HG02840 (cell line): ENCODE measurements around the gene PRPSAP1.
A peak's percentile ranks its signal among the peaks of the same experiment; 100 is the strongest.

ENCODE experiments used
- ATAC-seq: cut with Tn5 transposase; IDR thresholded peaks from one replicate; pipeline ENCODE4 v1.9.1; 2021; ENCODE audit warnings: mild to moderate bottlenecking, moderate library complexity, moderate number of reproducible peaks; ENCODE audit not compliant: unreplicated experiment, low FRiP score

PRPSAP1 gene

DNA sequence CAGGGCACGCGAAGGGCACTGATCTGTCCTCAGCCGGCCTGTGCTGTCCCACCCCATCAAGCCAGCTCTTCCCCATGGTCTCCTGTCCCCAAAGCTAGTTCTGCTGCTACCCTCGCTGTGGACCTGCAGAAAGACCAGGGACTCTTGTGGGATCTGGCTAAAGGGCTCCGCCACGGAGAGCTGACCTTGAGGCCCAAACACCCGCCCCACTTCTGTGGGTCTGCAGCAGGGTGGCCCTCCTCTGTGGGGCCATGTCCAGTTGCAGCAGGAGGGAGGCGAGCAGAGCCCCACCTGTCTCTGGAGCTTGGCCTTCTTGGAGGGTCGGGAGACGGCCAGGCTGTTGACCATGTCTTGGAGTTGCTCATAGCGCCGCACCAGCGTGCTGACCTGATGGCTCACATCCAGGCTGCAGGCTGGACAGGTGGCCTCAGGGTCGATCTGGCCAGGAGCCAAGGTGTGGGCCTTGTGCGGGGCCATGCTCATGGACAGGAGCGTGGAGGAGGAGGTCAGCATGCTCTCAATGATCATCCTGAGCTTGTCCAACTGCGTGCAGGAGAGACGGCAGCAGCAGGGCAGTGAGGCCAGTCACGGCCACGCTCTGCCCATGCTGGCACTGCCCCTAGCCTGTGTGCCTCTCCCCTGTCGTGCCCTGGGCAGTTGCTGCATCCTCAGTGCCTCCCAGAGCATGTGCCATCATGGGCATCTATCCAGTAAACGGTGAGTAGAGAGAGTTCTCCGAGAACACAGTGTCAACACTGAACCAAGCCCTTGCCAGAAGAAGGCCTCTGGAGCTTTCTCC lies 71.9 kb downstream of the PRPSAP1 start:
- ATAC-seq = no peak

DNA sequence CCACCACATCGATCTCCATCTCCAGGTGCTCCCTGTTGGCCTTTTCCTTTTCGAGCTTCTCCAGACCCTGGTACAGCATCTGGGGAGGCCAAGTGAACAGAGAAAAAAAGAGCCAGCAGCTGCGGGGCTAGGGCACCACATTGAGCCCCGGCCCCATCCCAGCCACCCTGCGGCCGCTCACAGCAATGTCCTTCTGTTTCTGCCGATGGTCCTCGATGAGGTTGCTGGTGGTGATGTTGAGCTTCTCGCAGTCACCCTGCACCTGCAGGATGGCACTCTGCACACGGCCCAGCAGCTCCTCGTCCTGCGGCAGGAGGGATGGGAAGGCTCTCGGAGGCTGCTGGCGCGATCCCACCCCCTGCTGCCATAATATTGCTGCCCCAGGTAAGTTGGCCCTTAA lies 73.1 kb downstream of the PRPSAP1 start:
- no peak for ATAC-seq

DNA sequence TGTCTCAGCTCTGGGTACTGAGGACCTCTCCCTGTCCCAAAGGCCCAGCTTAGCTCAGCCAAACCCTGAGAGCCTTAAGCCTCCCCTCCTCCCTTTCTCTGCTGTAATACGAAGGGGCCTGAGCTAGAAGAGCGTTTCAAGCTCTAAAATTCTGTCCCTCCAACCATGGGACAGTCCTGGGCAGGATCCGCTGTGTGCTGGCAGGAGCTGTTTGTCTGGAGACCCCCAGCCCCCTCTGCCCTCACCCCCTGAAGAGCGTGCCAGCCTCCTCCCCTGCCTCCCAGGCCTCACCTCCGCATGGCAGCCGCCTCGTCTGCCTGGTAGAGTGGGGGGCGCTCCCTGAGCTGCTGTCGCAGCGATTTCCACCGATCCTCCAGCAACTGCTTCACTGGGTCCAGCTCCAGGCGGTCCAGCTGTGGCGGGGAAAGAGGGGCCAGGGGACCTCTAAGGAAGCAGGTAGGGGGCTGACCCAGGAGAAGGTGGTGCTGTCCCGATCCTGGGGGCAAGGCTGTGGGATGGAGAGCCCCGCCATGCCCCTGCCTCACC lies 73.9 kb downstream of the PRPSAP1 start:
- no peak for ATAC-seq

DNA sequence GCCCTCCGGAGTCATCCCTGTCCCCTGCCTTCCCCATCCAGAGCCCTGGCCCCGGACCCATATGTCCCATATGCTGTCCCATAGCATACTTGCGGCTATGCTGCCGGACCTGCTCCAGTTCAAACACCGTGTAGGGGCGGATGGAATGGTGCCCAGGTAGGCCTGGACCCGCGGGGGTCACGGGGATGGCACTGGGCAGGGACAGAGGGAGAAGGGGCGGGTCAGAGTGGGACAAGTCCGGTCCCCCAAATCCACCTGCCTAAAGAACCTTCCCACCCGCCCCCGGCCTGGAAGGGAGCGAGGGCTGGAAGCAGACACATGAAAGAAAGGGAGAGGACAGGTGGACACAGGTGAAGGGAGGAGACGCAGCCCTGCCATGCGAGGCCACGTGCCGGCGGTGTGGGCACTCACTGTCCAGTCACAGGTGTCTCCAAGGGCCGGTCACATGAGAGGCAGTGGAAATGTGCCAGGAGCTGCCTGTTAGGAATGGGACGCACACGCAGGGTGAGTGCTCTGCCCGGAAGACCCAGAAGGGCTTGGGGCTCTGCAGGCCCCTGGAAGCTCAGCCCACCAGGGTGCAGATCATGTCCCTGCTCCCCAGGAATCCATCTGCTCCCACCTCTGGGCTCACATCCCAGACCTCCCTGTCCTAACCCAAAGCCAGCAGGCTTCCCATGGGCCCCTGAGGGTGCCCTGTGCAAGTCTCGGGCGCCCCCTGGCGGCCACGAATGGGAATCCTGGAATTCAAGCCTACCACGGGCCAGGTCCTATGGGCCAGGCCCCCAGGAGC lies 74.6 kb downstream of the PRPSAP1 start:
- no peak for ATAC-seq

DNA sequence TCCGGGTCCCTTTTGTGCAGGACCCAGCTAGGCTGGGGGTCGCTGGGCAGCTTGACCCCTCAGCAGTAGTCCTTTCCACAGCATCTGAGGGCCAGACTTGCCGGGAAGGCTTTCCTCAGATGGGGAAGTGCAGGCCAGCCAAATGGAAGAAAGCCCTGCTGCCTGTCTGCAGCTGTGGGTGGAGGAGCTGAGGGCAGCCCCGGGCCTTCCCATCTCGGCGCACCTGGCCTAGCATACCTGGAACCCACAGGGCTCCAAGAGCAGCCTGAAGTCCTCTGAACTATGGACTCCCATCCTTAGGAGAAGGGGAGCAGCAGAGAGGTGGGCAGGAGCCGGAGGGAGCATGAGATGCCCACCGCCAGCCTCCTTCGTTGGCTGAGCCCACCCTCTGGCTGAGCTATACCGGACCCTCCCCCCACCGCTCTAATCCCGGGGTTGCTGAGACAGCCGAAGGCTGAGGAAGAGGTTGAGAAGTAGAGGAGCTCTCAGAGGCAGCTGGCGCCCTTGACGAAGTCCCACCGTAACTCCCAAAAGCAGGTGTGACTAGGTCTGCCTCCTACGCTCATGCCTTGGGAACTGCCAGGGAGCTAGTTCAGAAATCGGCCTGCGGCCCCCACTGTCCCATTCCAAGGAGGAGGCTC lies 75.3 kb downstream of the PRPSAP1 start:
- ATAC-seq = no peak

DNA sequence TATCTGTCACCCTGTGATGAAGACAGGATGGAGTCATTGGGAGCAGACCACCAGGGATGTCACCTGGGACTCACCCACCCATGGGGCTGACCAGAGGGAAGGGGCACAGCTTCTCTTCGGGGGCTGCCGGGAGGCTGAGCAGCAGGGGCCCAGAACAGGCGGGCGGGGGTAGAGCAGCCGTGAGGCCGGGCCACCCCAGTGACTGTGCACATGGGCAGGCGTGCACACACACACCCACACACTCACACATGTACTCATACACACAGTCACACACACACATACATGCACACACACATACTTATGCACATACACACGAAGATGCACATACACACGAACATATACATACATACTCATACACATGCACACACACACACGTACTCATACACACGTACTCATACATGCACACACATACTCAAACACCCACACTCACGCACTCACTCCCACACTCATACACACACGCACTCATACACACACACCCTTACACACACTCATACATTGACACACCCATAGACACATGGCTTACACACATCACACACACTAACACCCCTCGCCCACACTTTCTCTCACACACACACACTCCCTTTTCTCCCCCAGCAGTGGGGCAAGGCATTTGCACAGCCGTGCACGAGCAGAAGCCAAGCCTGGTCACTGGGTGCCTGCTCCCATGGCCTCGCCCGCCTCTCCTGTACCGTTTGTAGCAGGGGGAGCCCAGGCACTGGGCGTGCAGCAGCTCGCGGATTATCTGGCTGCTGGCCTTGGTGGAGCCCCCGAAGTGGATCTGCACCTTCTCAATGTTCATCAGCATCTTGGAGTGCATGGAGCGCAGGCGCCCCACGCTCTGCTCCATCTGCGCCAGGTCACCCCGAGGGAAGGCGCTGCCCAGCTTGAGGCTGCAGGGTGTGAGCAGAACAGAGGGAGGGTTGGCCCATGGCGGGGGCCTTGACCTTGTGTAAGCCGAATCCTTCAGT lies 76.1 kb downstream of the PRPSAP1 start:
- no peak for ATAC-seq

DNA sequence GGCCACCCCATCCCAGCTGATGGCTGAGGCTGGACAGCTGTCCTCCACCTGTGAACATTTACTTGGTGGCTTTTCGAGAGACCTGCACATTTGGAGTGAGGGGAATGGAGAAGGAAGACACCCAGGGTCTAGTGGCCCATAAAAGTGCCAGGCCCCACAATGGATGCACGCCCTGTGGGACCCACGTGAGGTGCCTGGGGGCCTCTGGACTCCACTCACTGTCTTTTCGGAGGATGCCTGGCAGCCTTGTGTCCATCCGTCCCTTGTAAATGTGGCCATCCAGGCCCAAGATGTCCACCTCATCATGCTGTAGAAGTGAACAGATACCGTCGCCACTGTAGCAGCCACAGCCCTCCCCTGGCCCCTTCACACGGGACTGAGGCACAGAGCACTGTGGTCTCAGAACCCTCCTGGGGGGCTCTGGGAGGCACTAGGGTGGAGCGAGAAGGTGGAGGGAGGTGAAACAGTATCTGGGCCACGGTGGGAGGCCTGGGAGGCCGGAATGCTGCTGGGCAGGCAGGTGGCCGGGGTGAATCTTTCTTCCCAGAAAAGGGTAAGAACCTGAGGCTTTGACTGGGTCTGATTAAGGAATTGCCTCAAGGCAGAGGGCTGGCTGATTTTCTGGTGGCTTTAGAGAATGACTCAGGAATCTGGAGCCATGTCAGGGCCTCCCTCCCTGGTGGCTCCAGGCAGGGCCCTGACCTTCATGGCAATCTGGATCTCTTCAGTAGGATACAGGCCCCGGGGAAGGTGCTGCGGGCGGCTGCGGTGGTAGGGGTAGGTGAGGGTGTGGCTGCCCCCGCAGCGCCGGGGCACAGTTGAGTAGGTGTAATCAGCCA lies 77.0 kb downstream of the PRPSAP1 start:
- ATAC-seq = no peak

DNA sequence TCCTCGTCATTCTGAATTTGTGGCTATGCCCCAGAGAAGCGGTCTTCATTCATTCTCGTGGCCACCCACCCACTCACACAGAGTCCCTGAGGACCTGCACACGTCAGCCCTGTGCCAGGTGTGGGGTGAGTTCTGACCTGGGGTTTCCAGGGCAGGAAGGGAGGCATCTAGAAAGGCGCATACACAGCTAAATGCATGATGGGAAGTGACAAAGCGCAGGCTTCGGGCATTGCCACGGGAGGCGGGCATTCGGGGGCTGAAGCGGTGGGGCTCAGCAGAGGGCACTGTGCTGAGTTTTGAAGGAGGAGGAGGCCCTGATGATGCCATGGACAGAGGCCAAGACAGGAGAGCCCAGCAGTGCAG lies 77.7 kb downstream of the PRPSAP1 start:
- no peak for ATAC-seq

DNA sequence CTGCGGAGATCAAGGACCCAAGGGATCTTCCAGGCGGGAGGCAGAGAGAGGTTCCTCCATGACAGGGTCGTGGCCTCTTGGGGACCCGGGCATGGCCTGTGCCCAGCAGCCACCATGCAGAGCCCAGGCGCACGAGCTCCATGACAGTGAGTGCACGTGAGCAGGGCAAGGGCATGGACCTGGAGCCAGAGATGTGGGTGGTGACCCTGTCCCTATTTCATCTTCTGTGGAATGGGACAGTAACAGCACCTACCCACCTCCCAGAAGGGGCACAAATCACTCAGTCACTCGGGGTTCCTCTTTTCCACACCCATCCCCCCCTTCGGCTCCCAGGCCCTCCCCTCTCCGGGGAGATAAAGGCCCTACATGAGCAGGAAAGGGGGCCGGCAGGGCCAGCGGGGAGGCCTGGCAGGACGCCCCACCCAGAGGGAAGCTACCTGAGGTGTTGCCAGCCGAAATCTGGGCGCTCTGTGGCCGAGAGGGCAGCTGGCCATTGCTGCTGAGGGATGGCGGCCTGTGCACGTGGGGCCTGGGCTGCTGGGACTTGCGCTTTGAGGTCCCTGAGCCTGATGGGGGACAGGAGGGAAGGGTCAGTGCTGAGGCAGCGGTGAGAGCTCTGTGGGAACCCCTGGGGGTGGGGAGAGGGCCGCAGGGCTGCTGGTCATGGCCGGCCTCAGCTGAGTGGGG lies 78.2 kb downstream of the PRPSAP1 start:
- ATAC-seq = no peak

DNA sequence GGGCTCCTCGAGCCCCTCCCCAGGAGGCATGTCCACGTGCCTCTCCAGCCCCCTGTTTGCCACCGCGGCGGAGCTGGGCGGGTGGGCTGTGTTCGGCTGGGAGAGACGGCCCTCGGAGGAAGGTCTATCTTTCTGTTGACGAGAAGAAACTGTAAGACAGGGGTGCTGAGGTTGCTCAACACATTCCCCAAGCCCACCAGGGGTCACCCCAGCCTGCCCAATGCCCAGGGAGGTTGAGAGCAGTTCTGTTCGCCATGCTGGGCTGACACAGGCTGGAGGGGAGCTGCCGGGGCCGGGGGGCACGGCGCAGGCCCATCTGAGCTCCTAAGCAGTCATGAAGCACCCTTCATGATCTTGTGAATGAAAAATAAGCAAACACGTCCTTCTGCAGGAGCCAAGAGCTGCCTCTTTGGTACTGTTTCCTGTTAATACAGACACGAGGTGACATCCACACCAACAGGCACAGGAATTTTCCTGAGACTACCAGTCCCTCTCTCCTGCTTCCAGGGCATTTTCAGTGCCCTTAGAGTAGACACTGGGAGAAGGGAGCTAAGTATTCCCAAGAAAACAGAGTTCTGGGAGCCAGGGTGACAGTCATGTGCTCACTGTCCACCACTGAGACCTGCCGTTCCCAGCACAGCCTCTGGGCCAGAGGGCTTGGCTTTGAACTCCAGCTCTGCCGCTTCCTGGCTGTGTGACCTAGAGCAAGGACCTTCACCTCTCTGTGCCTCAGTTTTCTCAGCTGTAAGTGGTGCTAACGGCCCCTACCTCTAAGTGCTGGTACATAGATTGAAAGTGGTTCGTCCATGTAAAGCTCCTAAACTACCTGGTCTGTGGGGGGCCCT lies 79.4 kb downstream of the PRPSAP1 start:
- ATAC-seq = no peak

DNA sequence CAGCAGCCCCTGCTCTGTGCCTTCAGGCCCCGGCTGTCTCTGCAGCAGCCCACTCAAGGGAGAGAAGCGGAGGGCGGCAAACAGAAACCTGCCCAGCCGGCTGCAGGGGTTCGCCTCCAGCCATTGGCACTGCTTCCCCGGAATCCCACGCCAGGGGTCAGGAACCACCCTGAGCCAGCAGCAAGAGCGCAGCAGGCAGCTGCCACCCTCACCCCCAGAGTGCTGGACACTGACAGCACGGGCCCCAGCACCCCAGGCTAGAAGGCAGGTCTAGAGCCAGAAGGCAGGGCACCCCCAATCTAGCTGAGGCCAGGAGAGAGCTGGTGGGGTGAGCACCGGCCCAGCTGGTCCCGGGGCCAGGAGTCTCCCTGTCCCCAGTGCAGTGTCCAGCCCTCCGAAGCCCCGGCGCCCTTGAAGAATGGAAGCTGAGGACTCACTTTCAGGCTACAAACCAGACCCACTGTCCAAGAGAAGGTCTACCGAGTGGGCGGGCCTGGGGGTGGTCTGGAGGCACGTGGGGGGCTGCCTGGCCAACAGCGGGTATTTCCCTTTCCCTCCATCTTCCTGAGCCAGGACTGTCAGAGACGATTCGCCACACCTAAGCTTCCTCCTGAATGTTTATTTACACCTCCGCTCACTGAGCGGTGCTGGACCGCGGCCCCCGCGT lies 80.1 kb downstream of the PRPSAP1 start:
- ATAC-seq = no peak

DNA sequence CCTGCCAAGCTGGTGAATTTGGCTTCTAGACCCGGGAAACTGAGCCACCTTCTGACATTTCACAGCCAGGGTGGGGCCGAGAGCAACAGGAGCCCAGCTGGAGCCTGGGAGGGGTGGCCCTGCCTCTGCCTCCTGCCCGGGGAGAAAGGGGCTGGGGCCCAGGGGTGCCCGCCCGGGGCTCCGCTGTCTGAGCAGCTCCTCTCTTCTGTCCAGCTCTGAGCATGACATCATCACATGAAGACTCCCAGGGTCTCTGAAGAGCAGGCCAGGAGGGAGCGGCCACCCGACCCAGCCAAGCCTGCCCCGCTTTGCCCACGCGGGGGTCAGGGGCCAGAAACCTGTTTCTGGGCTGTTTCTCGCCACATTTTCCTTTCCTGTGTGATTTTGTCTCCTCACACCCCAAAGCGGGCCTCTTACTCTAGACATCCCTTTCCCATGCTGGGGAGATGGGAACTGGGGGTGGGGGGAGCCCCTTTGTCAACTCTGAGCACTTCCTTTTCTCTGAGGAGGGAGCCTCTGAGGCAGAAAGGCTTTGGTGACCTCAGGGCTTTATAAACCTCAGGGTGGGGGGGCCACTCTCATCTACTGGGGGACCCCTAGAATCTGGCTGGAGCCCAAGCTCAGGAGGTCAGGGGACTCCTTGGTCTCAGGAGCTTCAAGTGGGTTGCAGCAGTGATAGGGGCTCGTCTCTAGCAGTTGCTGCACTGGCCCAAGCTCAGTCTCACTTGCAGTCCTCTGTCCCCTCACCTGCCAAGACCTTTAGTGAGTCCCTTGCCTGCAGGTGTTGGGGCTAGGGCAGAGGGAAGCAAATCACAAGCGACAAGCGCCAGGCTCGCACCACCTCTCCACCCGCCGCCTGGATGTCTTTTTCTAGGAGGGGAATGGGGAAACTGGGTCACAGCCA lies 80.9 kb downstream of the PRPSAP1 start:
- ATAC-seq = peak; percentile 17

DNA sequence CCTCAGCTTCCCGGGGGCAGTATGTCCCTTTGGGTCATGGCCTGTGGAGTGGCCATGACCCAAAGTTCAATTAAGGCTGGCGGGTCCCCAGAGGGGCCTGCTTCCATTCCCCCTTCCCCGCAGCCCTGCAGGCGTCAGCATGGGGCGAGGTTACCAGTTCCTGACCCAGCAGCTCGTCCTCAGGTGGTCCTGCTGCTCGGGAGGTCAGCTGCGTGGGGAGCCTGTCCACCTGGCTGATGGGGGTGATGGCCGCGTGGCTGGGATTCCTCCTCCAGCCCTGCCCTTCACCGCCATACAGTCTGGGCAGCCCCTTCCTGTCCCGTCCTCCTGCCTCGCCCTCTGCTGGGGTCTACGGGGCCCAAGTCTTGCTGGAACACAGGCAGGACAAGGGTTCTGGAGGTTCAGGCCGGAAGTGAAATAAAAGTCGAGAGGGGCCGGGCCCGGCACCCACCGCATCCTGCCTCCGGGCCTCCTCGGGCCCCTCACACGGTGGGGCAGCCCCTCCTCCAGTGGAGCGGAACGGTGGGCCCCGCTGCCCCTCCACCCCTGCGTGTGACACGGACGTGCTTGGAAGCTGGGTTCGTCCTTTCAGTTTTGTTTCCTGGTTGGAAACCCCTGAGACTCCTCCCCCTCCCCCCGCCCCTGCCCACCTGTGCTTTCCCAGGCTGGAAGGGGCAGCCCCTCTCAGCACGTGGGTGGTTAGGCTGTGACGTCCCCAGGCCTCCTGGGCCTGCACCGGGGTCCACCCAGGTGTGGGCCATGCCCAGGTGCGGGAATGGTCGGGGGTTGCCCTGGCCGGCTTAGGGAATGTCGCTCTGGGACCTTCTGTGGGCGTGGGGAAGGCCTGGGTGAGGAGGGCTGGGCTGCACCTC lies 81.8 kb downstream of the PRPSAP1 start:
- ATAC-seq = peak; percentile 44

DNA sequence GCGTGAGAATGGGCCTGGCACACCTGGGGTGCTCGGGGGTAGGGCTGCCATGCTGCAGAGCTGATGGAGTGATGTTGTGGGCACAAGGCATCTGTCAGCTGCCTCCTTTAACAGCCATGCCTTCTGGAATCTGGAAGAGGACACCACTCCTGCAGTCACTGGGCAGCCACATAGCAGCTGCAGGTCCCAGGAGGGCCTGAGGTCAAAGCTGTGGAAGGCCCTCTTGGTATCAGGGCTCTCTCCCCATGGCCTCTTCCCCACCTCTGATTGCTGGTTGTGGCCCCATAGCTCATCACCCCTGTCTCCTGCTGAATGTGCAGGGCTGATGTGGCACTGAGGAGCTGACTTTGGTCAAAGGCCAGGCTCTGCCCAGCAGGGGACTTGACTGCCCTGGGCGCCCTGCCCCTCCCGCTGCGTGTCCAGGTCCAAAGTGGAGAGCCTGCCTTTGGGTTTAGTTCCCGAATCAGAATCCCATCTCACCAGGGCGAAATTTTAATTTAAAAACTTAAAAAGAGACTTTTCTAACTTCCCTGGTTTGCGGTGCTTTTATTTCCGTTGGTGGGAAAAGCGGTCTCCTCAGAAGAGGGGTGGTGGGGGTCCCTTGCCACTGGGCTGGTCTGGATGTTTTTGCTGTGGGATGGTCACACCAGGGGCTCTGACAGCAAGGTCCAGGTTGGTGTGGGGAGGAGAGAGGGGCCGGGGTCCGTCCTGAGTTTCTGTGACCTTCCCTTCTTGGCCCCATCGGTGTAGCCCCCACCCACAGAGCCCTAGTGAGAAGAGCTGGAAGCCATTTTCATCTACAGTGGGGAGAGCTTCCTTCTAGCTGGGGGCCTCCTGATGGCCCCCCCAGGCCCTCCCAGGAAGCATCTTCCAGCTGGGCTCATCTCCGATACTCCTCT lies 82.7 kb downstream of the PRPSAP1 start:
- no peak for ATAC-seq
